Transverse colon (tissue), 4 donors: ENCODE data around the gene CHPF2. TPM values are rescaled to one million over a fixed set of nuclear protein-coding genes. Genes with fewer than 3 reads are reported as not detected.

Source experiments
- DNase-seq: peaks from one replicate; pipeline ENCODE4 v3.0.0-alpha.2; 2019
- H3K27ac ChIP-seq, 4 donors: fragments of 200-600 bp; sonication (generic); 2 replicates each; pipeline ENCODE4 v1.5.1; 2016 to 2018; ENCODE audit warnings: inconsistent platforms in 4 of 4
- H3K27me3 ChIP-seq: fragments of 200-600 bp; sonication (generic); 2 replicates; pipeline ENCODE4 v1.5.1; 2017; ENCODE audit warnings: inconsistent platforms
- H3K36me3 ChIP-seq, 4 donors: fragments of 200-600 bp; sonication (generic); 2 replicates each; pipeline ENCODE4 v1.5.1; 2017 to 2019; ENCODE audit warnings: inconsistent platforms in 4 of 4
- H3K4me1 ChIP-seq, 4 donors: fragments of 200-600 bp; sonication (generic); 2 replicates each; pipeline ENCODE4 v1.5.1; 2017 to 2020; ENCODE audit warnings: inconsistent platforms in 4 of 4
- H3K4me3 ChIP-seq, 4 donors: fragments of 200-600 bp; sonication (generic); 1 replicate in 1 of 4; 2 replicates in 3 of 4; pipeline versions ENCODE4 v1.5.1 to v1.6.1; 2017 to 2019; ENCODE audit warnings: inconsistent platforms in 4 of 4
- H3K9me3 ChIP-seq, 2 donors: fragments of 200-600 bp; sonication (generic); 2 replicates each; pipeline ENCODE4 v1.5.1; 2017 to 2019; ENCODE audit warnings: inconsistent platforms in 2 of 2
- CTCF ChIP-seq, 5 experiments: fragments of 200-600 bp in 3 of 5; fragments of 450-650 bp in 2 of 5; sonication (generic) in 3 of 5; IDR thresholded peaks; 1 replicate in 2 of 5; 2 replicates in 3 of 5; pipeline ENCODE4 v1.5.1; 2016 to 2017; ENCODE audit warnings: antibody characterized with exemption in 5 of 5, inconsistent platforms in 3 of 5, mild to moderate bottlenecking in 2 of 5, moderate library complexity in 1 of 5
- EP300 ChIP-seq: sonication (generic); formaldehyde crosslinking; IDR thresholded peaks from one replicate; pipeline ENCODE4 v1.6.1; 2017; ENCODE audit warnings: antibody characterized with exemption, low read depth
- POLR2A ChIP-seq: fragments of 450-650 bp; IDR thresholded peaks from one replicate; pipeline ENCODE4 v1.6.1; 2016; ENCODE audit warnings: antibody characterized with exemption, mild to moderate bottlenecking, moderate library complexity
- POLR2AphosphoS5 ChIP-seq, 3 donors: sonication (generic); formaldehyde crosslinking; IDR thresholded peaks; one replicate each; pipeline ENCODE4 v1.6.1; 2016; ENCODE audit warnings: antibody characterized with exemption in 3 of 3
- WGBS, 2 donors: methylation state at CpG; one replicate each; pipeline ENCODE4 v1.1.5; 2018; ENCODE audit warnings: low coverage in 1 of 2; 5-methylcytosine and 5-hydroxymethylcytosine counted together
- in situ Hi-C, 4 donors: fragments of 200-750 bp; cut with MboI; loops; one replicate each; pipeline versions ENCODE4 v1.15.0 to v1.15.1; 2017; ENCODE audit warnings: low sequenced_read_pairs in 3 of 4, low pct_ligation_motif_present in 1 of 4, low pct_unique_long_range_greater_than_20kb in 1 of 4
- intact Hi-C: fragments of 100-400 bp; cut with DNase I; formaldehyde crosslinking; loops from one replicate; pipeline ENCODE4 v1.15.1; 2023; ENCODE audit warnings: low total_unique reads
- total RNA-seq, 4 donors: library from RNA; depleted of rRNA; stranded (reverse); fragments of >200 nt; gene quantifications; one replicate each; pipeline ENCODE4 v1.1.0, GENCODE V29; 2016

The CHPF2 gene
- total RNA-seq, 4 donors from 2014 or later = 48.4 to 104 (median 50.9) TPM

- no peak overlapping the region for H3K4me3 ChIP-seq
- H3K9me3 ChIP-seq = no peaks in the 10 kb centered on the region
- 30 to 58% methylated on average over 2 to 20 of the region's 20 CpGs for WGBS, 2 donors
- intact Hi-C loops = loop anchor here (1.0 kb wide), 1 partner anchor 40 kb away; no protein-coding TSS in a partner anchor
- no peak overlapping the region for H3K27ac ChIP-seq
- H3K4me1 ChIP-seq = peaks cover 16 to 37% (median 28%) of the 10 kb centered on the region in 4 donors
- peaks cover 0 to 11% (median 4%) of the 10 kb centered on the region in 4 donors for H3K36me3 ChIP-seq
- in situ Hi-C loops = no loop called here
- no peak for TF ChIP-seq POLR2AphosphoS5 (IDR thresholded peaks at IDR 0.05)
- TF ChIP-seq CTCF (IDR thresholded peaks at IDR 0.05) = no peak
- no peak for TF ChIP-seq EP300
- no peak for TF ChIP-seq POLR2A
- peaks cover 39% of the 10 kb centered on the region for H3K27me3 ChIP-seq
- no peak for DNase-seq
Measured at GRCh38 chr7:151242159-151243044, 10.1 kb downstream of the CHPF2 start.

- H3K36me3 ChIP-seq = peaks cover 0 to 11% (median 4%) of the 10 kb centered on the region in 4 donors
- 47% methylated on average over 2 of the region's 2 CpGs; no CpG with 5 or more reads in 1 of the 2 donors for WGBS, 2 donors
- TF ChIP-seq EP300 (no peak), POLR2A (no peak), POLR2AphosphoS5 (IDR thresholded peaks at IDR 0.05) (no peak), CTCF (IDR thresholded peaks at IDR 0.05) (no peak)
- no peak overlapping the region for H3K27ac ChIP-seq
- intact Hi-C loops = loop anchor here (1.0 kb wide), 1 partner anchor 39 kb away; no protein-coding TSS in a partner anchor
- DNase-seq = no peak
- H3K4me1 ChIP-seq = peaks cover 16 to 43% (median 34%) of the 10 kb centered on the region in 4 donors
- in situ Hi-C loops = no loop called here
- H3K4me3 ChIP-seq = no peak overlapping the region
- H3K27me3 ChIP-seq = peaks cover 45% of the 10 kb centered on the region
- H3K9me3 ChIP-seq = no peaks in the 10 kb centered on the region
Measured at GRCh38 chr7:151243045-151243349, 10.7 kb downstream of the CHPF2 start.

GRCh38 chr7:151243408-151244195 is 11.3 kb downstream of the CHPF2 start:
- peaks cover 49% of the 10 kb centered on the region for H3K27me3 ChIP-seq
- DNase-seq = no peak
- no peak for TF ChIP-seq EP300
- no peak for TF ChIP-seq POLR2AphosphoS5 (IDR thresholded peaks at IDR 0.05)
- TF ChIP-seq CTCF (IDR thresholded peaks at IDR 0.05) = no peak
- no peak for TF ChIP-seq POLR2A
- WGBS, 2 donors = 26 to 36% methylated on average over 3 to 17 of the region's 17 CpGs
- H3K36me3 ChIP-seq = peaks cover 0 to 7% (median 3%) of the 10 kb centered on the region in 4 donors
- in situ Hi-C loops (no loop called here), intact Hi-C loops (loop anchor here (1.0 kb wide), 1 partner anchor 39 kb away; no protein-coding TSS in a partner anchor)
- no peaks in the 10 kb centered on the region for H3K9me3 ChIP-seq
- no peak overlapping the region for H3K27ac ChIP-seq
- H3K4me3 ChIP-seq = peak overlapping the region in 1 of 4 donors; percentile 14
- H3K4me1 ChIP-seq = peaks cover 16 to 47% (median 38%) of the 10 kb centered on the region in 4 donors
